HG03103 (cell line): ENCODE data around the gene BFAR.
"Not testable (repeated sequence)": the region's sequence is repeated elsewhere in the genome, so short reads cannot be mapped to it uniquely, and the experiment has no call there.

Experiments used
- ATAC-seq: cut with Tn5 transposase; IDR thresholded peaks from one replicate; pipeline ENCODE4 v1.9.1; 2021; ENCODE audit warnings: low read depth; ENCODE audit not compliant: unreplicated experiment

The BFAR gene

DNA sequence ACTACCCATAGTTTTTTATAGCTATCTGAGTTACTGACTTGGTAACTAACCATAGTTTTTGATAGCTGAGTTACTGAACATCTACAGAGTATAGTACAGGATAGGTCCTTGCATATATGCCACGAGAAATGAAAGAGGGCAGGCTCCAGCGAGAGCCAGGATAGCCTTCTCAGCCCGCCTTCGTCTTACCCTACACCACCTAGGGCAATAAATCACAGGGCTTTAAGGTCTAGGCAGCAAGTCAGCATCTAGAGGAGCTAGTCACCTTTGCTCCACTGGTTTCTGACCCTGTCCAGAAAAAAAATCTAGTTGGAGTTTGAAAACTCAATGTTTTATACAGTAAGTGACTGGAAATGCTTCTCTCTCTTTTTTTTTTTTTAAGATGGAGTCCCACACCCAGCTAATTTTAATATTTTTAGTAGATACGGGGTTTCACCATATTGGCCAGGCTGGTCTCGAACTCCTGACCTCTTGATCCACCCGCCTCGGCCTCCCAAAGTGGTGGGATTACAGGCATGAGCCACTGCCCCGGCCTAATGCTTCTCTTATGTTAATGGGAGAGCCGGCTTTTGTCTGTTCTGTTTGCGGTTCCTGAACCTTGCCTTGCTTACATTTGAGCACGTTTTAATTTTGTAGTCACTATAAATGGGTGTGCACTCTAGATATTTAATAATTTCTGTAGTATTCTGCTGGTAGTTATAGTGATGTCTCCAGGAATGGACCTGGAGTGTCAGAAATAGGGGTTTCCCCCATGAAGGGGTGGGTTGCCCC is 2.8 kb downstream of the BFAR start:
- no peak for ATAC-seq

GRCh38 chr16:14636179-14636950 is 3.6 kb downstream of the BFAR start:
- ATAC-seq: not testable (repeated sequence)

DNA sequence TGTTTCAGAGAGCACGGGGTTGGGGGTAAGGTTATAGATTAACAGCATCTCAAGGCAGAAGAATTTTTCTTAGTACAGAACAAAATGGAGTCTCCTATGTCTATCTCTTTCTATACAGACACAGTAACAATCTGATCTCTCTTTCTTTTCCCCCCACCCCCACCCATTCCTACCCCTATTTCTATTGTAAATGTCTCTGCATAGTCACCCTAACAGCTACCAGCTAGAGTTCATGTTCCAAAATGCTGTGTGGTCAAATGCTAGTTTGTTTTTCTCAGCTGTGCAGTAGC is 4.1 kb downstream of the BFAR start:
- ATAC-seq: not testable (repeated sequence)

GRCh38 chr16:14640538-14640937 is 7.8 kb downstream of the BFAR start:
- ATAC-seq: no peak

- no peak for ATAC-seq
These were observed 8.5 kb downstream of the BFAR start for GRCh38 chr16:14641206-14641605.

DNA sequence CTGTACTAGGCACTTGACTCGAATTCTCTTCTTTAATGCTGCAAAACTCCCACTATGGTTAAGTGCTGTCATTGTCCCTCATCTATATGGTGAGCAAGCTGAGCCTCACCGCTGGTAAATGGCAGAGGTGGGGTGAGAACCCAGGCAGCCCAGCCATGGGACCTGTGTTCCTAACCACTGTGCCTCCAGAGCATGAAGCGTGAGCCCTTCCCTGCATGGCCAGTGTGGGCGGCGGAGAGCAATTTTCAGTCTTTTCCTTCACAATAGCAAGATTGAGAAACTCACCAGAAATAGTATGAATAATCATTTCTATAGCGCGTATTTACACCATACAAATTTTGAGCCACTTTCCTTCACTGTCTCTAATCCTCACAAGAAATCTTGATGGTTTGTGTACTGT is 9.2 kb downstream of the BFAR start:
- no peak for ATAC-seq

DNA sequence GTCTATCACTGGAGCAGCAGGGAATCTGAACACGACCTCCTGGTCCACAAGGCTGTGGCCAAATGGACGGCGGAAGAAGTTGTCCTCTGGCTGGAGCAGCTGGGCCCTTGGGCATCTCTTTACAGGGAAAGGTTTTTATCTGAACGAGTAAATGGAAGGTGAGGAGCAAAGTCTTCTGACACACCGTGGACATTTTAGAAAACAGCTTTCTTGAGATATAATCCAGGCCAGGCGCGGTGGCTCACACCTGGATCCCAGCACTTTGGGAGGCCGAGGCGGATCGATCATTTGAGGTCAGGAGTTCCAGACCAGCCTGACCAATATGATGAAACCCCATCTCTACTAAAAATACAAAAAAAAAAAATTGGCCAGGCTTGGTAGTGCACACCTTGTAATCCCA is 17.1 kb downstream of the BFAR start:
- ATAC-seq: no peak

- ATAC-seq: no peak
These were observed 17.9 kb downstream of the BFAR start for GRCh38 chr16:14650629-14651028.

GRCh38 chr16:14652726-14653125 is 20.0 kb downstream of the BFAR start:
- ATAC-seq: no peak

DNA sequence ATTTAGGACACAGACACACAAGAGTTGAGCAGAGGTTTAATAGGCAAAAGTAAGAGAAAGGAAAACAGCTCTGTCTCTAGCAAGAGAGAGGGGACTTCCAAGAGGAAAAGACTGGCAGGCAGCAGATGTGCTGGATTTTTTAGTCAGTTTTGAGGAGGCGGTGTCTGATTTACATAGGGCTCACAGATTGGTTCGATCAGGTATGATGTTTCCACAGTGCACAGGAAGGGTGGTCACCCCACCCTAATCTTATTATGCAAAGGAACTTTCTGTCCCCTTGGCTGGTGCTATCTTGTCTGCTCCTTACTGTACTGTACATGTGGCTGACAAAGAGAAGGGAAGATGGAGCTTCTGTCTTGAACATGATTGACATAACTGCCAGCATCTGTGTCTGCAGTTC is 25.3 kb downstream of the BFAR start:
- peak; percentile 61 for ATAC-seq

DNA sequence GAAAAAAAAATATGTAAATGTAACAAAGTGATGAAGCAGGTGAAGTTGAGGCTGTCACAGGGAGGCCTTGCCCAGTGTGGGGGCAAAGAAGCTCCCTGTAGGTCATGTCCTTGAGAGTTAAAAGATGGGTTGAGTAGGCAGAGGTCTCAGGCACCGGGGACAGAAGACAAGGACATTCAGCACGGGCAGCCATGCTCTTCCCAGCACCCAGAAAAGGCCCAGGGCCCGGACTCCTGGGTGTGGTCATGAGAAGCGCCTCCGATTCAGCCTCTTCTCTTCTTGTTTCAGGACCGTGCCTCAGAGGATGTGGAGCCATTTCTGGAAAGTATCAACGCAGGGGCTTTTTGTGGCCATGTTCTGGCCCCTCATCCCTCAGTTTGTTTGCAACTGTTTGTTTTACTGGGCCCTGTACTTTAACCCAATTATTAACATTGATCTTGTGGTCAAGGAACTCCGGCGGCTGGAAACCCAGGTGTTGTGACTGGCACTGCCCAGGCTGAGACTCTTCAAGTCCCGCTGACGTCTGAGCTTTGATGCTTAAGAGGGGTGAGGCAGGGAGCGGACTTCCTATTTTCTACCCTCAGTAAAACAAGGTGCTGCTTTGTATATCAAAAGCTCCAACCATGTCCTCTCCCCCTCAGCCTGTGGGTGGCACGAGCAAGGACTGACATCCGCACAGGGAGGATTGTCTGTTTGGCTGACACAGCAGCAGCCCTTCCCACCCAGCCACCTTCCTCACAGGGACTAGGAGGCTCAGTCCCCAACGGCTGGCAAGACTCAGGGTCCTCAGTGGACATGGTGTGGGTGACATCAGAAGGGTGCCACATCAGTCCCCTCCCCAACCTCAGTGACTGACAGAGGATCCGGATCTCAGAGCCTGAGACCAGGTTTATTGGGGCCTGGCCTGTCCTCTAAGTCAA is 34.9 kb downstream of the BFAR start:
- ATAC-seq: no peak

- ATAC-seq: no peak
These were observed 35.9 kb downstream of the BFAR start for GRCh38 chr16:14668556-14669223.

DNA sequence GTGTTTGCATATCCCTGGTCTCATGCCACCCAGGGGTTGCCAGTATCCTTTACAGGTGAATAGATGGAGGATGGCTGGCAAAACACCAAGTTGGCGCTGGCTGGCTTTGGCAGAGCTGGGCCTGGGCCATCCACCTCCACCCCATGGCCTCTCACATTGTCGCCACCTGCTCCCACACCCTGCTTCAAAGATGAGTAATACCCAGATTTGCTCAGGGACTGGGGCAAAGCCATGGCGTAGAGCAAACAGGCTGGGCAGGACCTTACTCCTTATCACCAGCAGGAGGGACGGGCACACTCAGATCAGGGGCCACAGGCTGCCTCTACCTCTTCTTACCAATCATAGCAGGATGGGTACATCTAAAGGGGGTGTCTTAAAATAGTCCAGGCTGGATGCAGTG is 37.0 kb downstream of the BFAR start:
- ATAC-seq: no peak

- ATAC-seq: peak; percentile 63
These were observed 39.7 kb downstream of the BFAR start for GRCh38 chr16:14672403-14672971.

- ATAC-seq: no peak
These were observed 43.9 kb downstream of the BFAR start for GRCh38 chr16:14676633-14677032.

DNA sequence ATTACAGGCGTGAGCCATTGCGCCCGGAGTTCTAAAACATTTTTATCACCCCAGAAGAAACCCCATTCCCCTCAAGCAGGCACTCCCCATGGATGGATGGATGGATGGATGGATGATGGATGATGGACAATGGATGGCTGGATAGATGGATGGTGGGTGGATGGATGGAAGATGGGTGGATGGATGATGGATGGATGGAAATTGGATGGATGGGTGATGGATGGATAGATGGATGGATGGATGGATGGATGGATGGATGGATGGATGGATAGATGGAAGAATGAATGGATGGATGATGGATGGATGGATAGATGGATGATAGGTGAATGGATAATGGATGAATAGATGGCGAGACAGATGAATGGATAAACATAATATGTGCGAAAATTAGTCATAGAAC is 44.9 kb downstream of the BFAR start:
- ATAC-seq: no peak

GRCh38 chr16:14678748-14679497 is 46.2 kb downstream of the BFAR start:
- no peak for ATAC-seq

GRCh38 chr16:14680396-14680795 is 47.6 kb downstream of the BFAR start:
- not testable (repeated sequence) for ATAC-seq

DNA sequence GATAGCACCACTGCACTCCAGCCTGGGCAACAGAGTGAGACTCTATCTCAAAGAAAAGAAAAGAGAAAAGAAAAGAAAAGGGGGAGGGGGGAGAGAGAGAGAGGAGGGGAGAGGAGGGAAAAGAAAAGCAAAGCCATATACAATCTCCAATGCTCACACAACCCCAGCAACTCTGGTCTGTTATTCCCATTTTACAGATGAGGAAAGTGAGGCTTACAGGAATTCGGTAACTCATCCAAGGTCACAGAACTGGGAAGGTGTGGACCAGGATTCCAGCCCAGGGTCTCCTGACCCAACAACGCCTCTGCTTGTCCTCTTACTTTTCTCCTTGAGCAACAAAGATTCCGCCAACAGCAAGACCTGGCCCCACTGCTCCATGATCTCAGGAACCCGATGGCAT is 48.4 kb downstream of the BFAR start:
- ATAC-seq: no peak

DNA sequence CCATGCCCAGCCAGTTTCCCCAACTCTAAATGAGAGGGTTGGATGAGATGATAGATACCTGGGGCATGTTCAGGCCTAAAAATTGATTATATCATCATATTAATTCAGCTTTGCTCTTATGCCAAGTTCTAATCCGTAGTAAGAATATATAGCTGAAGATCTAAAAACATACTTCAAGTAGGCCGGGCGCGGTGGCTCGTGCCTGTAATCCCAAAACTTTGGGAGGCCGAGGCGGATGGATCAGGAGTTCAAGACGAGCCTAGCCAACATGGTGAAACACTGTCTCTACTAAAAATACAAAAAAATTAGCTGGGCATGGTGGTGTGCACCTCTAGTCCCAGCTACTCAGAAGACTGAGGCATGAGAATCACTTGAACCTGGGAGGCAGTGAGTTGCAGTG is 49.4 kb downstream of the BFAR start:
- no peak for ATAC-seq
